ENCODE measurements around the gene VOPP1. TPM values are rescaled to one million over a fixed set of nuclear protein-coding genes. Genes with fewer than 3 reads are reported as not detected.
A peak's percentile ranks its signal among the peaks of the same experiment; 100 is the strongest.
"Not testable (repeated sequence)": the region's sequence is repeated elsewhere in the genome, so short reads cannot be mapped to it uniquely, and the experiment has no call there.

Gene VOPP1
- total and polyA plus RNA-seq, 5 donors from 2014 or later, result 40.3 to 128 (median 60.9) TPM

DNA sequence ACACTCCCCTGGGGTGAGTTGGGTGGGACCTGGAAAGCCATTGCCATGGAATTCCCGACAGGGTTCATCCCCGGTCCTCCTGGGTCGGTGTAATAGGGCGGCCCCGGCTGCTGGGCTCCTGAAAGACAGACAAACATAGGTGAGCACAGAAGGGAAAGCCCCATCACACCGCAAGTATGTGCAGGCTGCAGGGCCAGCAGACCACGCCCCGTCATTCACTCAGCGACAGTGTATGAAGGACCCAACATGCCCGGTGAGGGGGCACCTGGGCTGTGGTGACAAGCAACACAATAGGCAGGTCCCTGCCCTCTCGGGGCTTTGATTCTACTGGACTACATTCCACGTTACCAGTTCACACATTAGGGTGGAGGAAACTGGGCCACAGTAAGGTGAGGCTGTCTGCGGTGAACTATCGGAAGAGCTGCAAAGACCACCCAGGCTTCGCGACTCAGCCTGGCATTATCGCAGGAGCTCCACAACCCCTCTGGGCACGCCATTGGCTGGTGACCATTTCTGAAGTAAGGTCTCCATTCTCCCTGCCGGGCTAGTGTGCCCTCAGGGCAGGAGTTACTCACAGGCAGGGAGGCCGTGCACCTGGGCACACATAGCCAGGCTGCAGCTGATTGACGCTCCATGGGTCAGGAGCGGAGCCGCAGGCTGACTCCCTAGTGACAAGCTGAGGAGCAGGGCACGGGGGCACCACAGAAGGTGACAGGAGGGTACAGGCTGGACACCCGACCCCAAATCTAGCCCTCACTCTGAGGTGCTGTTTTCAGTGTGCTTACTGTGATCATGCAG lies 99.2 kb downstream of the VOPP1 start:
- Histone ChIP-seq H3K27me3 (ENCODE audit: control insufficient read depth, insufficient read depth, low read length) (no peaks in the 10 kb centered on the region), H3K4me3 (ENCODE audit: low read depth, low read length) (peak overlapping the region; percentile 13), H3K4me1 (ENCODE audit: control insufficient read depth, insufficient read depth, low read length, poor library complexity, severe bottlenecking) (peaks cover 85% of the 10 kb centered on the region), H3K36me3 (ENCODE audit: control insufficient read depth, insufficient read depth, low read length) (peaks cover 13% of the 10 kb centered on the region), H3K27ac (ENCODE audit: insufficient read depth, low read length, poor library complexity, severe bottlenecking) (peak overlapping the region; percentile 49), H3K9me3 (ENCODE audit: control insufficient read depth in 2 of 2, low read length in 2 of 2) (no peaks in the 10 kb centered on the region)
- Mint-ChIP-seq H3K27me3 (no peaks in the 10 kb centered on the region), H3K4me1 (peaks cover 30 to 85% (median 70%) of the 10 kb centered on the region in 4 donors), H3K36me3 (peaks cover 34% of the 10 kb centered on the region), H3K4me3 (peak overlapping the region; percentile 44 to 88 (median 78)), H3K27ac (peak overlapping the region; percentile 96 to 99 (median 96)), H3K9me3 (no peaks in the 10 kb centered on the region)
- ATAC-seq (ENCODE audit: low read depth in 2 of 2), result no peak
- peak in 2 of 3 donors; percentile 18 to 52 for DNase-seq

DNA sequence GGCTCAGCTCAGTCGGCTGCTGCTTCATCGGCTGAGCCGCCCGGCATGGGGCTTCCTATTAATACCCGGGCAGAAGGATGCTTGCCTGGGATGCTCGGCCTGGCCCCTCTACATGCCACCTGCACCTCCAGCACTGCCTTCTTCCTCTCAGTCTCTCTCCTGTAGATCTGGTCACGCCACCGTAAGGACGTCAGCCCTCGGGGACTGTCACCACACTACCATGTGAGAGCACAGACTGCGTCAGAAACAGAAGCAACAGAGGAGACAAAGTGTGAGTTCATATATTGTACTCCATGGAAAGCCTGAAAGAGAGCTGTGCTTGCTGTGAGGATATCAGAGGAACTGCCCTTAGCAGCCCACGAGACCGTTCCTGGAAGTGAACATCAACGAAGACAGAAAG lies 99.9 kb downstream of the VOPP1 start:
- H3K4me3 ChIP-seq (ENCODE audit: low read depth, low read length); H3K9me3 ChIP-seq (ENCODE audit: control insufficient read depth in 2 of 2, low read length in 2 of 2); H3K27me3 ChIP-seq (ENCODE audit: control insufficient read depth, insufficient read depth, low read length); H3K36me3 ChIP-seq (ENCODE audit: control insufficient read depth, insufficient read depth, low read length); DNase-seq; ATAC-seq (ENCODE audit: low read depth in 2 of 2); H3K27ac ChIP-seq (ENCODE audit: insufficient read depth, low read length, poor library complexity, severe bottlenecking); H3K9me3 Mint-ChIP-seq; H3K27me3 Mint-ChIP-seq: not testable (repeated sequence)
- H3K27ac Mint-ChIP-seq, result peak overlapping the region in 2 of 3 donors; percentile 96 to 99
- peaks cover 28% of the 10 kb centered on the region for H3K36me3 Mint-ChIP-seq
- H3K4me1 Mint-ChIP-seq, result peaks cover 32 to 85% (median 67%) of the 10 kb centered on the region in 4 donors
- peaks cover 85% of the 10 kb centered on the region for H3K4me1 ChIP-seq (ENCODE audit: control insufficient read depth, insufficient read depth, low read length, poor library complexity, severe bottlenecking)
- peak overlapping the region in 1 of 4 donors; percentile 73 for H3K4me3 Mint-ChIP-seq

DNA sequence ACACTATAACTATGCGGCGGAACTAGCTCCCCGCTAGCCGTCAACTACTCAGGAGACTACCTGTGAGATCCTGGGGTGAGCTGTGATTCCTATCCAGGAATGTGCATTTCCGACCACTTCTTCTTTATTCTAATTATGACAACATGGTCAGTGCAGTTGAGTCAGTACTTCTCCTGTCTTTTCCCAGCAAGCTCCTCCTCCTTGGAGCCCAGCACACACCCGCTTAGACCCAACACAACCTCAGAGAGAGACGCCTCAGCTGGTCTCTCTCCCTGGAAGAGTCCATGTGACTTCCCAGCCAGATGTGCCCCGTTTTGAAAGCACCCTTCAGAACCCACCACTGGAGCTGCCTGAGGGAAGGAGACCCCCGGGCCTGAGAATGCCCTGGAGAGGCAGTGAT lies 100.7 kb downstream of the VOPP1 start:
- Mint-ChIP-seq H3K36me3 (peaks cover 23% of the 10 kb centered on the region), H3K27ac (peak overlapping the region; percentile 25 to 83 (median 77)), H3K4me3 (peak overlapping the region in 1 of 4 donors; percentile 59), H3K4me1 (peaks cover 33 to 85% (median 63%) of the 10 kb centered on the region in 4 donors)
- not testable (repeated sequence) for H3K9me3 Mint-ChIP-seq; H3K36me3 ChIP-seq (ENCODE audit: control insufficient read depth, insufficient read depth, low read length); H3K9me3 ChIP-seq (ENCODE audit: control insufficient read depth in 2 of 2, low read length in 2 of 2); H3K27me3 Mint-ChIP-seq; H3K27ac ChIP-seq (ENCODE audit: insufficient read depth, low read length, poor library complexity, severe bottlenecking); H3K4me3 ChIP-seq (ENCODE audit: low read depth, low read length); H3K27me3 ChIP-seq (ENCODE audit: control insufficient read depth, insufficient read depth, low read length); ATAC-seq (ENCODE audit: low read depth in 2 of 2); DNase-seq
- H3K4me1 ChIP-seq (ENCODE audit: control insufficient read depth, insufficient read depth, low read length, poor library complexity, severe bottlenecking), result peaks cover 85% of the 10 kb centered on the region

DNA sequence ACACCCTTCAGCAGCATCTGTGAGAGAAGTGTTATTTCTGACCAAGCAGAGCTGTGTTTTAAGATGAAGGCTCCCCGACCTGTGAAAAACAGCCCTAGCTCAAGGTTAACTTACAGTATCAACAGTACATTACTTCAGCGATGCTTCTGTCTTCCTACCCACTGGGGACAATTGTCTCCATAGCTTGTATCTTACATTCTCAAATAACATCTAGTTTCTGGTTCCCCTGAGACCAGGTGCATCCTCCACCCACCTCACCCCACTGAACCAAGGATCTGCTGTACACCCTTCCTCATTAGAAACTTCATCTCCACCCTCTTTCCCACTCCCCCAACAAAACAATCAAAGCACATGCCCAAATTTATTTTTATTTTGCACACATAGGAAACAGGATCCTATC lies 102.0 kb downstream of the VOPP1 start:
- peaks cover 2% of the 10 kb centered on the region for H3K36me3 ChIP-seq (ENCODE audit: control insufficient read depth, insufficient read depth, low read length)
- peak overlapping the region; percentile 45 for H3K4me3 ChIP-seq (ENCODE audit: low read depth, low read length)
- H3K27ac ChIP-seq (ENCODE audit: insufficient read depth, low read length, poor library complexity, severe bottlenecking), result peak overlapping the region; percentile 75
- H3K27ac Mint-ChIP-seq, result peak overlapping the region; percentile 91 to 99 (median 96)
- H3K9me3 Mint-ChIP-seq, result peaks cover 0 to 3% (median 0%) of the 10 kb centered on the region in 7 donors
- ATAC-seq (ENCODE audit: low read depth in 2 of 2), result no peak
- H3K27me3 ChIP-seq (ENCODE audit: control insufficient read depth, insufficient read depth, low read length), result no peaks in the 10 kb centered on the region
- peaks cover 4% of the 10 kb centered on the region for H3K27me3 Mint-ChIP-seq
- peaks cover 78% of the 10 kb centered on the region for H3K4me1 ChIP-seq (ENCODE audit: control insufficient read depth, insufficient read depth, low read length, poor library complexity, severe bottlenecking)
- H3K36me3 Mint-ChIP-seq, result peaks cover 21% of the 10 kb centered on the region
- peak overlapping the region; percentile 8 to 85 (median 77) for H3K4me3 Mint-ChIP-seq
- peak in 1 of 3 donors; percentile 44 for DNase-seq
- H3K4me1 Mint-ChIP-seq, result peaks cover 39 to 85% (median 59%) of the 10 kb centered on the region in 4 donors
- no peaks in the 10 kb centered on the region for H3K9me3 ChIP-seq (ENCODE audit: control insufficient read depth in 2 of 2, low read length in 2 of 2)

DNA sequence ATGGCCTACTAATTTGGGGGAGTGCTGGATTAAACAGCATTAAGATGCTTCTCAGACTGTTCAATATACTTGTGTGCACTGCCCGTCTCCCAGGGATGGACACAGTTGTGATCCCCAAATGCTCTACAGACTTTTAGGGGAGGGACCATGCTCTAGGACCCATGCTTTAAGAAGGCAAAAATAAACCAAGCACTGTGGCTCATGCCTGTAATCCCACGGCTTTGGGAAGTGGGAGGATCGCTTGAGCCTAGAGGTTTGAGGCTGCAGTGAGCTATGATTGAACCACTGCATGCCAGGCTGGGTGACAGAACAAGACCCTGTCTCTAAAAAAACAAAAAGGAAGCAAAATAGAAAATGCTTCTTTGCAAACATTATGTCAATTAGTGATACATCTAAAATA lies 102.6 kb downstream of the VOPP1 start:
- Mint-ChIP-seq H3K36me3 (peaks cover 22% of the 10 kb centered on the region), H3K27ac (peak overlapping the region; percentile 87 to 95 (median 91)), H3K27me3 (peaks cover 4% of the 10 kb centered on the region), H3K4me3 (peak overlapping the region; percentile 38 to 76 (median 63)), H3K4me1 (peaks cover 39 to 85% (median 56%) of the 10 kb centered on the region in 4 donors), H3K9me3 (peaks cover 0 to 3% (median 0%) of the 10 kb centered on the region in 7 donors)
- no peaks in the 10 kb centered on the region for H3K9me3 ChIP-seq (ENCODE audit: control insufficient read depth in 2 of 2, low read length in 2 of 2)
- ATAC-seq (ENCODE audit: low read depth in 2 of 2), result no peak
- H3K36me3 ChIP-seq (ENCODE audit: control insufficient read depth, insufficient read depth, low read length), result peaks cover 6% of the 10 kb centered on the region
- peaks cover 73% of the 10 kb centered on the region for H3K4me1 ChIP-seq (ENCODE audit: control insufficient read depth, insufficient read depth, low read length, poor library complexity, severe bottlenecking)
- H3K4me3 ChIP-seq (ENCODE audit: low read depth, low read length), result peak overlapping the region; percentile 65
- no peak for DNase-seq
- H3K27ac ChIP-seq (ENCODE audit: insufficient read depth, low read length, poor library complexity, severe bottlenecking), result peak overlapping the region; percentile 75
- no peaks in the 10 kb centered on the region for H3K27me3 ChIP-seq (ENCODE audit: control insufficient read depth, insufficient read depth, low read length)

DNA sequence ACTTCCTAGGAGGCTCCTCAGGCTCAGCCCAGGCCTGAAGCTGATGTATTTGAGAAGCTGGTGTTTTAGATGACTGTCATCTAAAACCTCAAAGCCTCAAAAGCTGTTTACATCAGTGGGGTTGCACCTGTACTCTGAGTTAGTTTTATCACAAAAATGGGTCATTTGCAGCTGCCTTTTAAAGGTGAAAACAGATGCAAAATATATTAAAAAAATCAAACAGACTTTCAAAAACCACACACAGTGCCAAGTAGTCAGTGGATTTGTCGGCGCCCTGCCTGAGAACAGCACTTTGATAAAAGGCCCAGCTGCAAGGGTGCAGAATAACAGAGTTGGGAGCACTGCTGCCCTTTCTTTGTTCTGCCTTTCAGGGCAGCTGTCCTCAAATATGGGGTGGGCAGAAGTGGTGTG lies 103.0 kb downstream of the VOPP1 start:
- Mint-ChIP-seq H3K27me3 (peaks cover 4% of the 10 kb centered on the region), H3K4me3 (peak overlapping the region; percentile 38 to 76 (median 63)), H3K36me3 (peaks cover 25% of the 10 kb centered on the region), H3K4me1 (peaks cover 34 to 84% (median 55%) of the 10 kb centered on the region in 4 donors), H3K9me3 (peaks cover 0 to 3% (median 0%) of the 10 kb centered on the region in 7 donors), H3K27ac (peak overlapping the region; percentile 87 to 95 (median 91))
- peak overlapping the region; percentile 65 for H3K4me3 ChIP-seq (ENCODE audit: low read depth, low read length)
- H3K27ac ChIP-seq (ENCODE audit: insufficient read depth, low read length, poor library complexity, severe bottlenecking), result peak overlapping the region; percentile 75
- peaks cover 10% of the 10 kb centered on the region for H3K36me3 ChIP-seq (ENCODE audit: control insufficient read depth, insufficient read depth, low read length)
- DNase-seq (peak; percentile 34 to 90 (median 84)), ATAC-seq (ENCODE audit: low read depth in 2 of 2) (peak; percentile 85 to 86)
- H3K4me1 ChIP-seq (ENCODE audit: control insufficient read depth, insufficient read depth, low read length, poor library complexity, severe bottlenecking), result peaks cover 69% of the 10 kb centered on the region
- H3K27me3 ChIP-seq (ENCODE audit: control insufficient read depth, insufficient read depth, low read length), result no peaks in the 10 kb centered on the region
- H3K9me3 ChIP-seq (ENCODE audit: control insufficient read depth in 2 of 2, low read length in 2 of 2), result no peaks in the 10 kb centered on the region

DNA sequence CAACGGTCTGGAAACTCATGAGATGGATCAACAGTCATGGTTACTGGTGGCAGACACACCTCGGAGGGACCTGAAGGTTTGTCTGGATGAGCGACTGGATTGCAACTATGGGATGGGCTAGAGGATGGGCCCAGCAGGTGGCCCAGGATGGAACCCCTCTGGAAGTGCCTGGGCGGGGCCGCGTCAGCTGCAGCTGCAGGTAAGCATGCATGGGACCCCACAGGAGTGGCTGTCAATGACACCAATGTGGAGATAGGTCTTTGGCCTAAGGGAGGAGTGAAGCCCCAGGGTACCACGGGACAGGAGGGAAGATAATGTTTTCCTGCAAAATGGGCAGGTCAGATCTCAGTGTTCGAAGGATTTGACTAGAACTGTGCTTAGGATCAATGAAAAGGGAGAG lies 103.8 kb downstream of the VOPP1 start:
- H3K36me3 ChIP-seq (ENCODE audit: control insufficient read depth, insufficient read depth, low read length), result peaks cover 18% of the 10 kb centered on the region
- Mint-ChIP-seq H3K27me3 (peaks cover 4% of the 10 kb centered on the region), H3K9me3 (peaks cover 0 to 3% (median 0%) of the 10 kb centered on the region in 7 donors), H3K4me3 (peak overlapping the region; percentile 38 to 76 (median 63)), H3K4me1 (peaks cover 31 to 82% (median 49%) of the 10 kb centered on the region in 4 donors), H3K27ac (peak overlapping the region; percentile 87 to 98 (median 91)), H3K36me3 (peaks cover 26% of the 10 kb centered on the region)
- ATAC-seq (ENCODE audit: low read depth in 2 of 2) (no peak), DNase-seq (no peak)
- H3K27ac ChIP-seq (ENCODE audit: insufficient read depth, low read length, poor library complexity, severe bottlenecking), result peak overlapping the region; percentile 75
- H3K9me3 ChIP-seq (ENCODE audit: control insufficient read depth in 2 of 2, low read length in 2 of 2), result no peaks in the 10 kb centered on the region
- H3K27me3 ChIP-seq (ENCODE audit: control insufficient read depth, insufficient read depth, low read length), result no peaks in the 10 kb centered on the region
- peak overlapping the region; percentile 38 for H3K4me3 ChIP-seq (ENCODE audit: low read depth, low read length)
- peaks cover 61% of the 10 kb centered on the region for H3K4me1 ChIP-seq (ENCODE audit: control insufficient read depth, insufficient read depth, low read length, poor library complexity, severe bottlenecking)

Data from CD4-positive, CD25-positive, alpha-beta regulatory T cell (primary cell).